CD4-positive, alpha-beta T cell (primary cell): Measurements from ENCODE around the gene NDUFA12. TPM values are rescaled to one million over a fixed set of nuclear protein-coding genes. Genes with fewer than 3 reads are reported as not detected.

Source experiments
- ATAC-seq: fragments of 200-7000 bp; cut with Tn5 transposase; one replicate; pipeline ENCODE4 v1.10.0; 2022; ENCODE audit warnings: mild to moderate bottlenecking; ENCODE audit not compliant: poor library complexity
- CTCF ChIA-PET: fragments of 350-600 bp; sonication (Branson Sonifier 250); formaldehyde crosslinking; loops from one replicate; lab custom pipeline; 2021; ENCODE audit warnings: antibody characterized with exemption, inconsistent platforms; lab: Charles Lee
- POLR2A ChIA-PET: fragments of 350-600 bp; sonication (Branson Sonifier 250); formaldehyde crosslinking; loops from one replicate; lab custom pipeline; 2021; ENCODE audit warnings: antibody characterized with exemption, inconsistent platforms; lab: Charles Lee
- DNase-seq, 14 experiments: peaks; one replicate each; pipeline ENCODE4 v3.0.0-alpha.2; 2013 to 2020; ENCODE audit warnings: mixed read lengths in 2 of 14
- H3K27ac ChIP-seq, 2 donors: one replicate each; pipeline versions ENCODE4 v1.5.1 to v1.7.0; 2013; ENCODE audit warnings: low read length in 2 of 2, low read depth in 1 of 2, mild to moderate bottlenecking in 1 of 2
- H3K27me3 ChIP-seq, 2 experiments: 1 replicate in 1 of 2; 2 replicates in 1 of 2; pipeline versions ENCODE4 v1.6.1 to v1.7.0; 2013; ENCODE audit warnings: low read length in 2 of 2, control low read depth in 1 of 2, mild to moderate bottlenecking in 1 of 2, moderate library complexity in 1 of 2; ENCODE audit not compliant: insufficient read depth in 2 of 2, control insufficient read depth in 1 of 2
- H3K36me3 ChIP-seq: one replicate; pipeline ENCODE4 v1.6.1; 2013; ENCODE audit warnings: low read length, control low read depth; ENCODE audit not compliant: insufficient read depth
- H3K4me1 ChIP-seq: one replicate; pipeline ENCODE4 v1.6.1; 2013; ENCODE audit warnings: low read length, control low read depth; ENCODE audit not compliant: insufficient read depth
- H3K4me3 ChIP-seq: one replicate; pipeline ENCODE4 v1.5.1; 2013; ENCODE audit warnings: mild to moderate bottlenecking, low read length, moderate library complexity
- H3K9me3 ChIP-seq, 2 experiments: 1 replicate in 1 of 2; 2 replicates in 1 of 2; pipeline versions ENCODE4 v1.6.1 to v1.7.0; 2013; ENCODE audit warnings: low read length in 2 of 2, mild to moderate bottlenecking in 2 of 2, control low read depth in 1 of 2, moderate library complexity in 1 of 2; ENCODE audit not compliant: control insufficient read depth in 1 of 2, insufficient read depth in 1 of 2
- H3K27ac Mint-ChIP-seq: one replicate; pipeline ENCODE4 v1.8.0; 2020; ENCODE audit warnings: mixed read lengths
- H3K27me3 Mint-ChIP-seq: one replicate; pipeline ENCODE4 v1.8.0; 2021; ENCODE audit warnings: mixed read lengths
- H3K36me3 Mint-ChIP-seq: one replicate; pipeline ENCODE4 v1.8.0; 2021; ENCODE audit warnings: low read depth, mixed read lengths
- H3K4me1 Mint-ChIP-seq: one replicate; pipeline ENCODE4 v1.8.0; 2021; ENCODE audit warnings: low read depth, mixed read lengths
- H3K4me3 Mint-ChIP-seq: one replicate; pipeline ENCODE4 v1.8.0; 2020; ENCODE audit warnings: mild to moderate bottlenecking, mixed read lengths
- H3K9me3 Mint-ChIP-seq: one replicate; pipeline ENCODE4 v1.8.0; 2020; ENCODE audit warnings: mixed read lengths
- CTCF ChIP-seq: fragments of 200-600 bp; IDR thresholded peaks from one replicate; pipeline ENCODE4 v1.8.0; 2022; ENCODE audit warnings: antibody characterized with exemption, mild to moderate bottlenecking
- intact Hi-C, 2 experiments: fragments of 100-400 bp; cut with DNase I in 1 of 2; cut with micrococcal nuclease in 1 of 2; formaldehyde crosslinking; loops; one replicate each; pipeline versions ENCODE4 v1.15.1 to v1.9.0; 2023 to 2025; cut with DNase I, micrococcal nuclease
- total RNA-seq, 174 experiments: library from RNA in 2 of 174; stranded (reverse) in 2 of 174; gene quantifications; one replicate each; pipeline ENCODE4 v1.2.3 and lab custom pipeline; 2021 to 2026

Gene NDUFA12
- total RNA-seq, 2 experiments from 2014 or later = 43.3 to 43.7 TPM

- Histone ChIP-seq H3K27ac (no peak overlapping the region), H3K4me1 (peaks cover 33% of the 10 kb centered on the region)
These were observed 60.8 kb downstream of the NDUFA12 start for GRCh38 chr12:94942663-94943062.

GRCh38 chr12:94941440-94941862 is 62.0 kb downstream of the NDUFA12 start:
- ChIA-PET POLR2A (no interaction called here), CTCF (interaction anchor here (1.0 kb wide), 1 partner anchor 39 kb away, joined by 3 read pairs; no protein-coding TSS in a partner anchor)
- Mint-ChIP-seq H3K9me3 (peaks cover 2% of the 10 kb centered on the region), H3K36me3 (no peaks in the 10 kb centered on the region), H3K27me3 (peaks cover 5% of the 10 kb centered on the region), H3K4me3 (peak overlapping the region; percentile 32), H3K27ac (peak overlapping the region; percentile 69), H3K4me1 (peaks cover 42% of the 10 kb centered on the region)
- Histone ChIP-seq H3K4me1 (peaks cover 33% of the 10 kb centered on the region), H3K36me3 (no peaks in the 10 kb centered on the region), H3K27ac (no peak overlapping the region), H3K4me3 (no peak overlapping the region), H3K27me3 (no peaks in the 10 kb centered on the region), H3K9me3 (peaks cover 0 to 21% of the 10 kb centered on the region in 2 experiments)
- DNase-seq (peak in 7 of 14 experiments; percentile 3 to 68 (median 30)), ATAC-seq (peak; percentile 76)
- no peak for TF ChIP-seq CTCF
- intact Hi-C loops = no loop called here

More at GRCh38 chr12:94942663-94943062, 60.8 kb downstream of the NDUFA12 start:
- TF ChIP-seq CTCF = no peak
- CTCF ChIA-PET = no interaction called here
- Histone ChIP-seq H3K9me3 (peaks cover 0 to 21% of the 10 kb centered on the region in 2 experiments), H3K27me3 (no peaks in the 10 kb centered on the region), H3K36me3 (no peaks in the 10 kb centered on the region), H3K4me3 (no peak overlapping the region)
- no peak for ATAC-seq
- intact Hi-C loops = no loop called here
- H3K4me3 Mint-ChIP-seq = peak overlapping the region; percentile 35
- H3K4me1 Mint-ChIP-seq = peaks cover 42% of the 10 kb centered on the region
- DNase-seq = peak in 1 of 14 experiments; percentile 29
- POLR2A ChIA-PET = no interaction called here
- H3K27me3 Mint-ChIP-seq = peaks cover 12% of the 10 kb centered on the region
- peaks cover 2% of the 10 kb centered on the region for H3K9me3 Mint-ChIP-seq
- no peaks in the 10 kb centered on the region for H3K36me3 Mint-ChIP-seq
- peak overlapping the region; percentile 48 for H3K27ac Mint-ChIP-seq

GRCh38 chr12:94940771-94941170 is 62.7 kb downstream of the NDUFA12 start:
- DNase-seq = no peak
- no peak overlapping the region for H3K27ac ChIP-seq
- ATAC-seq = no peak
- Mint-ChIP-seq H3K4me3 (no peak overlapping the region), H3K4me1 (peaks cover 42% of the 10 kb centered on the region), H3K27ac (no peak overlapping the region), H3K36me3 (no peaks in the 10 kb centered on the region), H3K27me3 (peaks cover 5% of the 10 kb centered on the region), H3K9me3 (no peaks in the 10 kb centered on the region)
- no peak for TF ChIP-seq CTCF
- no peaks in the 10 kb centered on the region for H3K27me3 ChIP-seq
- H3K9me3 ChIP-seq = peaks cover 0 to 18% of the 10 kb centered on the region in 2 experiments
- intact Hi-C loops = no loop called here
- CTCF ChIA-PET = no interaction called here
- no peaks in the 10 kb centered on the region for H3K36me3 ChIP-seq
- H3K4me1 ChIP-seq = peaks cover 33% of the 10 kb centered on the region
- H3K4me3 ChIP-seq = no peak overlapping the region
- POLR2A ChIA-PET = no interaction called here
